ENCODE results near the gene TFPI.

TFPI gene

DNA sequence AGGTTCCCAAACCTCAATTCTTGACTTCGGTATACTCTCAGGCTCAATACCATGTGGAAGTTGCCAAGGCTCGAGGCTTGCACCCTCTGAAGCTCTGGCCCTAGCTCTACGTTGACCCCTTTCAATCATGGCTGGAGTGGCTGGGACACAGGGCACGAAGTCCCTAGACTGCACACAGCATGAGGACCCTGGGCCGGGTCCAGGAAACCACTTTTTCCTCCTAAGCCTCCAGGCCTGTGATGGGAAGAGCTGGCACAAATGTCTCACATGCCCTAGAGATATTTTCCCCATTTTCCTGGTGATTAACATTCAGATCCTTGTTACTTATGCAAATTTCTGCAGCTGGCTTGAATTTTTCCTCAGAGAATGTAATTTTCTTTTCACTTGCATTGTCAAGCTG lies 61.1 kb downstream of the TFPI start:
- no peaks in the 10 kb centered on the region for H3K79me2 ChIP-seq (ENCODE audit: insufficient read depth, low read length)
- H2AFZ ChIP-seq (ENCODE audit: low read depth, low read length, severe bottlenecking), result no peak overlapping the region
- H3K4me3 ChIP-seq (ENCODE audit: insufficient read depth, low read length, poor library complexity, severe bottlenecking), result no peak overlapping the region
- no peaks in the 10 kb centered on the region for H3F3A ChIP-seq (ENCODE audit: insufficient read depth)
- no peak overlapping the region for H3K9ac ChIP-seq (ENCODE audit: low read length)
- H3K36me3 ChIP-seq (ENCODE audit: low read length), result no peaks in the 10 kb centered on the region
- H3K27ac ChIP-seq (ENCODE audit: low read depth, low read length), result no peak overlapping the region
- no peaks in the 10 kb centered on the region for H3K9me2 ChIP-seq (replicated peaks; ENCODE audit: insufficient read depth, low read length)
- no peaks in the 10 kb centered on the region for H4K20me1 ChIP-seq (ENCODE audit: low read depth, low read length)
- no peak overlapping the region for H3K4me2 ChIP-seq (ENCODE audit: low read depth, low read length, poor library complexity, severe bottlenecking)
- H3K9me3 ChIP-seq (ENCODE audit: insufficient read depth, low read length), result no peaks in the 10 kb centered on the region
- H3K27me3 ChIP-seq (ENCODE audit: low read length), result no peaks in the 10 kb centered on the region
- TF ChIP-seq EZH2phosphoT487 (conservative IDR thresholded peaks at IDR 0.05; ENCODE audit: low read length), result no peak
- TF ChIP-seq, protein P1, sequence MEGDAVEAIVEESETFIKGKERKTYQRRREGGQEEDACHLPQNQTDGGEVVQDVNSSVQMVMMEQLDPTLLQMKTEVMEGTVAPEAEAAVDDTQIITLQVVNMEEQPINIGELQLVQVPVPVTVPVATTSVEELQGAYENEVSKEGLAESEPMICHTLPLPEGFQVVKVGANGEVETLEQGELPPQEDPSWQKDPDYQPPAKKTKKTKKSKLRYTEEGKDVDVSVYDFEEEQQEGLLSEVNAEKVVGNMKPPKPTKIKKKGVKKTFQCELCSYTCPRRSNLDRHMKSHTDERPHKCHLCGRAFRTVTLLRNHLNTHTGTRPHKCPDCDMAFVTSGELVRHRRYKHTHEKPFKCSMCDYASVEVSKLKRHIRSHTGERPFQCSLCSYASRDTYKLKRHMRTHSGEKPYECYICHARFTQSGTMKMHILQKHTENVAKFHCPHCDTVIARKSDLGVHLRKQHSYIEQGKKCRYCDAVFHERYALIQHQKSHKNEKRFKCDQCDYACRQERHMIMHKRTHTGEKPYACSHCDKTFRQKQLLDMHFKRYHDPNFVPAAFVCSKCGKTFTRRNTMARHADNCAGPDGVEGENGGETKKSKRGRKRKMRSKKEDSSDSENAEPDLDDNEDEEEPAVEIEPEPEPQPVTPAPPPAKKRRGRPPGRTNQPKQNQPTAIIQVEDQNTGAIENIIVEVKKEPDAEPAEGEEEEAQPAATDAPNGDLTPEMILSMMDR (IDR thresholded peaks at IDR 0.05; ENCODE audit: insufficient read depth, low read length, poor library complexity, severe bottlenecking), result no peak

DNA sequence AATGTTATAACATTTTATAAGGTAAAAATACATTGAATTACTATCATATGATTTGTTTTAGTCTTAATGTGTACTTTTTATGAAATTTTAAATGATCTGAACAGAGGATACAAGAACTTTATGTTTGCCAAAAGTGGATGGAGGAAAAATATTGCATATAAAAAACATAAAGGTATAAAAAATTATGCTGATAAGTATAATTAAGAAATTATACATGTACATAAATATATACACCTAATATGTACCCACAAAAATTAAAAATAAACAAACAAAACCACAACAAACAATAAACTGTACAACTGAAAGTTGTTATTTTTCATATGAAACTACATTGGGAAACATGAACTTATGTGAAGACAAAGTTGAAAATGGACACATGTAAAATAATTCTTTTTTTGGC lies 68.0 kb downstream of the TFPI start:
- Histone ChIP-seq H3K4me2 (ENCODE audit: low read depth, low read length, poor library complexity, severe bottlenecking) (no peak overlapping the region), H3K79me2 (ENCODE audit: insufficient read depth, low read length) (no peaks in the 10 kb centered on the region), H3K27me3 (ENCODE audit: low read length) (no peaks in the 10 kb centered on the region), H2AFZ (ENCODE audit: low read depth, low read length, severe bottlenecking) (no peak overlapping the region), H3K9me3 (ENCODE audit: insufficient read depth, low read length) (no peaks in the 10 kb centered on the region), H3K9ac (ENCODE audit: low read length) (no peak overlapping the region), H3F3A (ENCODE audit: insufficient read depth) (no peaks in the 10 kb centered on the region), H3K9me2 (replicated peaks; ENCODE audit: insufficient read depth, low read length) (no peaks in the 10 kb centered on the region), H3K27ac (ENCODE audit: low read depth, low read length) (no peak overlapping the region), H3K36me3 (ENCODE audit: low read length) (no peaks in the 10 kb centered on the region), H3K4me3 (ENCODE audit: insufficient read depth, low read length, poor library complexity, severe bottlenecking) (no peak overlapping the region), H4K20me1 (ENCODE audit: low read depth, low read length) (no peaks in the 10 kb centered on the region)
- TF ChIP-seq, protein P1 (IDR thresholded peaks at IDR 0.05; ENCODE audit: insufficient read depth, low read length, poor library complexity, severe bottlenecking), result no peak
- no peak for TF ChIP-seq EZH2phosphoT487 (conservative IDR thresholded peaks at IDR 0.05; ENCODE audit: low read length)

DNA sequence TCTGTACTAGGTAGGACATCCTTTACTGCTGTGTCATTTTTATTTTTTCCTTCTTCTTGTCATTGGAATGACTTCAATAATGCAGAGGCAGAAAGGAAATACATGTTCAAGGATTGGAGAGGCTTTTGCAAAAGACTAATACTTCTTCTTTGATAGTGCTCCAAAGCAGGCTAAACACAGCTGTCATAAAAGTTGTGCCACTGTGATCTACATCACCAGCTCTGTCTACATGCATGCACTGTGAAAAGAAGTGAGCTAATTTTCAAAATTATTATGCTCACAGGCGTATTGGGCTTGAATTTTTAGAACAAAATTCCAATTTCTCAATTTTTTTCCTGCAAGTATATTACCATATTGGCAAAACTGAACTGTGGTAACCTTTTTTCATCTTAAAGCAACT lies 68.7 kb downstream of the TFPI start:
- TF ChIP-seq, protein P1 (IDR thresholded peaks at IDR 0.05; ENCODE audit: insufficient read depth, low read length, poor library complexity, severe bottlenecking), result no peak
- no peak for TF ChIP-seq EZH2phosphoT487 (conservative IDR thresholded peaks at IDR 0.05; ENCODE audit: low read length)
- Histone ChIP-seq H4K20me1 (ENCODE audit: low read depth, low read length) (no peaks in the 10 kb centered on the region), H3K36me3 (ENCODE audit: low read length) (no peaks in the 10 kb centered on the region), H3K9me2 (replicated peaks; ENCODE audit: insufficient read depth, low read length) (no peaks in the 10 kb centered on the region), H2AFZ (ENCODE audit: low read depth, low read length, severe bottlenecking) (no peak overlapping the region), H3K4me2 (ENCODE audit: low read depth, low read length, poor library complexity, severe bottlenecking) (no peak overlapping the region), H3F3A (ENCODE audit: insufficient read depth) (no peaks in the 10 kb centered on the region), H3K9me3 (ENCODE audit: insufficient read depth, low read length) (no peaks in the 10 kb centered on the region), H3K4me3 (ENCODE audit: insufficient read depth, low read length, poor library complexity, severe bottlenecking) (no peak overlapping the region), H3K79me2 (ENCODE audit: insufficient read depth, low read length) (no peaks in the 10 kb centered on the region), H3K27me3 (ENCODE audit: low read length) (no peaks in the 10 kb centered on the region), H3K9ac (ENCODE audit: low read length) (no peak overlapping the region), H3K27ac (ENCODE audit: low read depth, low read length) (no peak overlapping the region)

All from SU-DHL-6 (cell line).